Activated CD4-positive, alpha-beta T cell treated with anti-CD3 and anti-CD28 coated beads for 4 hours (primary cell): ENCODE data around the gene NEURL3.
"Not testable (repeated sequence)": the region's sequence is repeated elsewhere in the genome, so short reads cannot be mapped to it uniquely, and the experiment has no call there.

Source experiments
- DNase-seq, 2 donors: peaks; one replicate each; pipeline ENCODE4 v3.0.0-alpha.2; 2020

NEURL3 gene, protein sequence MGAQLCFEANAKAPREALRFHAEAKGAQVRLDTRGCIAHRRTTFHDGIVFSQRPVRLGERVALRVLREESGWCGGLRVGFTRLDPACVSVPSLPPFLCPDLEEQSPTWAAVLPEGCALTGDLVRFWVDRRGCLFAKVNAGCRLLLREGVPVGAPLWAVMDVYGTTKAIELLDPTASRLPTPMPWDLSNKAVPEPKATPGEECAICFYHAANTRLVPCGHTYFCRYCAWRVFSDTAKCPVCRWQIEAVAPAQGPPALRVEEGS

DNA sequence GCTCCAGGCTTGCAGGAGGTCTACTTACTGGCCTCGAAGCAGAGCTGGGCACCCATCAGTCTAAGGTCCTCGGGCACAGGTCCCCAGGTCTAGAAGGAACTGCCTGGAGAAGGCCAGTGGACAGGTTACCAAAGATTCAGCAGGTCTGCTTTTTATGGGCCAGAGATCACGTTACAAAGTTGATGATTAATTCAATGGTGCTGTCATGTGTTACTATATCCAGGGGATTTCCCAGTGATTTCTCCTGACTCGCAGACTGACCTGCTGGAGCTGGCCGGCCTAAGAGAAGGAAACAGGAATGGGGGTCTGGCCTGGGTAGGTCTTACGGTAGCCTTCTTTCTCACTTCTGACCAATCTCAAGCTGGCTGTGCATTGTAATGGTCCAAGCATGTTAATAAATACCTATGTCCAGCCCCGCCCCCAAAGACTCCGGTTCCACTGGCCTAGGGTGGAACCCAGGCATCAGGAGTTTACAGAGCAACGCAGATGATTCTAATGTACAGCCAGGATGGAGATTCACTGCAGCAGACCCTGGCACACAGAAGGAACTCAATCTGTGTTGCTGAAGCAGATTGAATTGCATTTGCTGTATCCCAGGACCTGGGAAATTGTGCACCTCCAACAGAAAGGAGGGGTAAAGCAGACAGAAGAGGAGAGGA lies at the start of gene NEURL3:
Gene NEURL3 (minus strand): TSS at position 127 of the 659 bp plus-strand sequence. CDS start 71 bp downstream, at position 56.
- DNase-seq = no peak

DNA sequence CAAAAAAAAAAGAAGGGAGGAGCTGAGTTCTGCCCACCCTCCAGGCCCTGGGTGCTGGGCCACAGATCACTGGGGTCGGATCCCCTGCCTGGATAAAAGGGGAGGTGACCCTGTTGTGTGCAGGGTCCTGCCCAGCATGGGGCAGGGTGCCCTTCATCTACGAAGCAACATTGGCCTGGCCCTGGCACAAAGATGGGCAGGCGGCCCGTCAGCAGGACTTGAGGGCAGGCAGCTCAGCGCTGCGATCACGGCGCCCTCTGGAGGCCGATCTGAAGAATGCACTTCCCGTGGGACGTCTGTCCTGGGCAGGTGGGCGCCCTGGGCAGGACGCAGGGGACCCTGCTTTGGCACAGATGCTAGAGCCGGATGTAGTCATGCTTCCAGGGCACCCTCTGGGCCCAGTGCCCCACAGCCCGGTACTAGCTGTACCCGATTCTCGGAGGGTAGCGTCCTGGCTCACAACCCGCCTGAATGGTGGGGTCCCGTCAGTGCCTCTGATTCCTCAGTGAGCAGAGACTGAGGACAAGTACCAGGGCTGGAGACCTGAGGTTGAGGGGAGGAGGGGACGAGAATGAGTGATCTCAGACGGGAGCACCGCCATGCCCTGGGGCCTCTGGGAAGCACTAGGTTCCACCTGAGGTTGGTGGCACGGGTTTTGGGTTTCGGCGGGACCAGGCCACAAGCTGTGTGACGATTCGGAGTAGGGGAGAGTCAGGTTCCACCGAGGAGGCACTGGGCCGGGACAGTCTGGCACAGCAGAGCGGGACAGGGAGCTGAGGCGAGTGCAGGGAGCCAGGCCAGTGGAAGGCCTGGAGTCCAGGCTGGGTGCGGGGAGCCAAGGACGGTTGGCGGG lies 49.4 kb upstream of the NEURL3 start:
- peak; percentile 59 to 63 for DNase-seq

DNA sequence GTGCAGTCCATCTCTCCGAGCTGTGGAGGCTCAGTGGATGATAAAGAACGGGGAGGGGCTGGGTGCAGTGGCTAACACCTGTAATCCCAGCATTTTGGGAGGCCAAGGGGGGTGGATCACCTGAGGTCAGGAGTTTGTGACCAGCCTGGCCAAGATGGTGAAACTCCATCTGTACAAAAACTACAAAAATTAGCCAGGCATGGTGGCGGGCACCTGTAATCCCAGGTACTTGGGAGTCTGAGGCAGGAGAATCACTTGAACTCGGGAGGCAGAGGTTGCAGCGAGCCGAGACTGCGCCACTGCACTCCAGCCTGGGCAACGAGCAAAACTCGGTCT lies 48.8 kb upstream of the NEURL3 start:
- not testable (repeated sequence) for DNase-seq

DNA sequence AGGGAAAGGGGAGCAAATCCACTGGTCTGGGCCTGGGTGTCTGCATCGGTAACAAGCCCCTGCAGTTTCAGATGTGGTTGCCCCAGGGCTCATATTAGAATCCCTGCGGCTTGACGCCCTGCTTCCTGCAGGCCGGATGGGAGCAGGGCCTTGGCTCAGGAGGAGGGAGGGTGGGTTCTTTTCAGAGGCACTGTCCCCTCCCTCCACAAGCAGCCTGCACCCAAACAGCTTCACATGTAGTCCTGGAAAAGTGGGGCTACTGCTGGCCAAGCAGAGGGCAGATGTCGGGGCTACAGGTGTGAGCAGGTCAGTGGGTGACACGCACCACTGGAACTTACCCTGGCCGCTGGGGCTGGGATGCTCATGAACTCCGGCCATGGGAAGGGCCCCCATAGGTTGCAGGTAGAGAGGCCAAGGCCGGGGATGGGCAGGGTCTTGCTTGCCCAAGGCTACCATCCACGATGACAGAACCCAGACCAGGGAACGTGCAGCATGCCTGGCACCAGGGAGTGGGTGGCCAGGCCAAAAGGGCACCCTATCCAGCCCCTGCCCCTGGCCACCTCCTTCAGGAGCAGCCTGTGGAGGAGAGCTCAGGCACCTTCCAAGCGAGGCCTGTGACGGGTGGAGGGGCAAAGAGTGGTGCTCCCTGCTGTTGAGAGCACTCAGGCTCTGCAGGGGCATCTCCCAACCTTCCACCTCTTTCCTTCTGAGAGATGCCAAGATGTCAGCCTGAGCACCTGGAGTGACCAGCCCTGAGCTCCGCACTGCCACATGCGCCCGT lies 48.2 kb upstream of the NEURL3 start:
- no peak for DNase-seq

DNA sequence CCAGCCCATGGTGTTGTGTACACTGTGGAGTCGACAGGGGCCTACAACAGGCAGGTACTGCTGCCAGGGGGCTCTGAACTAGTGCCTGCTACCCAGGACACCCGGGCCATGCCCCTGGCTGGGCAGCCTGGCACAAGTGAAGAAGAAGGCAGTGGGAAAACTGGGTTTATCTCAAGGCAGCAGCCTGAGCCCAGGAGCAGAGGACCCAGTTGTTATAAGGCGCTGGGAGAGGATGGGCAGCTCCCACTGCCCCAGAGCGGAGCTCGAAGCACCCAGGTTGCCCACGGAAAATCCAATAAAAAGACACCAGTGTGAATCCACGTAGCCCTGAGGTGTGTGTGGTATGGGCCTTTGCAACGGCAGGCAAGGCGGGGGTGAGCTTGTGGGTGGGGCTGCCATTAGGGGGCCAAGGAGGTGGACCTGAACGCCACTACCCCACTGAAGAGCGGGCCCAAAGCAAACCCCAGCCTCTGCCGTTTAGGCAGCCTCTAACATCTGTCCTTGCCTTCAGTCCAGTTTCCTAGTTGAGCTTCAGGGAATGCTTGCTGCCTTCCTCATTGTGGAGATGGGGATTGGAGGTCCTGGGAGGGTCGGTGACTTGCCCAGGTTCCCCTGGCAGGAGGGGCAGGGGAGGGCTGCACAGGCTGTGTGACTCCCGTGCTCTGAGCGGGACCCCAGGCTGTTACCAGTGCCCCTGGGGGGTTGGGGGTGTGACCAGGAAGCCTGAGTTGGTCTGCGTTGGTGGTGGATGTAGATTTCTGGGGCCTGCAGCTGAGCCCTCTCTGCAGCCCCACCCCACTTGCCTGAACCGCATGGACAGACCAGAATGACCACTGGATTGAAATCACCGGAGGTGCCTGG lies 47.4 kb upstream of the NEURL3 start:
- no peak for DNase-seq

DNA sequence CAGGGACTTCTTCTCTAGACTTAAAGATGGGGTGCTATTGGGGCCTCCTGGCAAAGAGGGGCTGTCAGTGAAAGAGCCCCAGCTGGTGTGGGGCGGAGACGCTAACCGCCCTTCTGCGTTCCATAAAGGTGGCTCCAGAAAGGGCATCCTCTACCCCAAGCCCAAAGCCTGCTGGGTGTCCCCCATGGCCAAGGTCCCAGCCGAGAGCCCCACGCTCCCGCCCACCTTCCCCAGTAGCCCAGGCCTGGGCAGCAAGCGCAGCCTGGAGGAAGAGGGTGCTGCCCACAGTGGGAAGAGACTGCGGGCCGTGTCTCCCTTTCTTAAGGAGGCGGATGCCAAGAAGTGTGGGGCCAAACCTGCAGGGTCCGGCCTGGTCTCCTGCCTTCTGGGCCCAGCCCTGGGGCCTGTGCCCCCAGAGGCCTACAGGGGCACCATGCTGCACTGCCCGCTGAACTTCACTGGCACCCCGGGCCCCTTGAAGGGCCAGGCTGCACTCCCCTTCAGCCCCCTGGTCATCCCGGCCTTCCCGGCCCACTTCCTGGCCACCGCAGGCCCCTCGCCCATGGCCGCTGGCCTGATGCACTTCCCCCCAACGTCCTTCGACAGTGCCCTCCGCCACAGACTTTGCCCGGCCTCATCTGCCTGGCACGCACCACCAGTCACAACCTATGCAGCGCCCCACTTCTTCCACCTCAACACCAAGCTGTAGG lies 46.6 kb upstream of the NEURL3 start:
- no peak for DNase-seq

DNA sequence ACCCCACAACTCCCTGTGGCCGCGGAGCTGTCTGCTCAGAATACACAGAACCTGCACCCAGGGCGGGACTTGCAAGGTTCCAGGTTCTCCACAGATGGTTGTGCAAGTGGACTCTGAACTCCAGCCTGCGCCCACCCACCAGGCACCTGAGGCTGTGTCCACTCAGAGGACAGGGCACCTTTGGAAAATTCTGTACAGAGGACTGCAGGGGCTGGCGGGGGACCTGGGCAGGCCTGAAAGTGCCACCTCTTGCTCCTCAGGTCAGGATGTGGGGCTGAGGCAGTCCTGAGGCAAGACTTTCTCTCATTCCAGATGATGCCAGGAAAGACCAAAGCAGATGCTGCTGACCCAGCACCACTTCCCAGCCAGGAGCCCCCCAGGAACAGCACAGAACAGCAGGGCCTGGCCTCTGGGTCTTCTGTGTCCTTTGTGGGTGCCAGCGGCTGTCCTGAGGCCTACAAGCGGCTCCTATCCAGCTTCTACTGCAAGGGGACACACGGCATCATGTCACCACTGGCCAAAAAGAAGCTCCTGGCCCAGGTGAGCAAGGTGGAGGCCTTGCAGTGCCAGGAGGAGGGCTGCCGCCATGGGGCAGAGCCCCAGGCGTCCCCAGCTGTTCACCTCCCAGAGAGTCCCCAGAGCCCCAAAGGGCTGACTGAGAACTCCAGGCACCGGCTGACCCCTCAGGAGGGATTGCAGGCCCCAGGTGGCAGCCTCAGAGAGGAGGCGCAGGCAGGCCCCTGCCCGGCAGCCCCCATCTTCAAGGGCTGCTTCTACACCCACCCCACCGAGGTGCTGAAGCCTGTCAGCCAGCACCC lies 45.8 kb upstream of the NEURL3 start:
- DNase-seq = no peak

DNA sequence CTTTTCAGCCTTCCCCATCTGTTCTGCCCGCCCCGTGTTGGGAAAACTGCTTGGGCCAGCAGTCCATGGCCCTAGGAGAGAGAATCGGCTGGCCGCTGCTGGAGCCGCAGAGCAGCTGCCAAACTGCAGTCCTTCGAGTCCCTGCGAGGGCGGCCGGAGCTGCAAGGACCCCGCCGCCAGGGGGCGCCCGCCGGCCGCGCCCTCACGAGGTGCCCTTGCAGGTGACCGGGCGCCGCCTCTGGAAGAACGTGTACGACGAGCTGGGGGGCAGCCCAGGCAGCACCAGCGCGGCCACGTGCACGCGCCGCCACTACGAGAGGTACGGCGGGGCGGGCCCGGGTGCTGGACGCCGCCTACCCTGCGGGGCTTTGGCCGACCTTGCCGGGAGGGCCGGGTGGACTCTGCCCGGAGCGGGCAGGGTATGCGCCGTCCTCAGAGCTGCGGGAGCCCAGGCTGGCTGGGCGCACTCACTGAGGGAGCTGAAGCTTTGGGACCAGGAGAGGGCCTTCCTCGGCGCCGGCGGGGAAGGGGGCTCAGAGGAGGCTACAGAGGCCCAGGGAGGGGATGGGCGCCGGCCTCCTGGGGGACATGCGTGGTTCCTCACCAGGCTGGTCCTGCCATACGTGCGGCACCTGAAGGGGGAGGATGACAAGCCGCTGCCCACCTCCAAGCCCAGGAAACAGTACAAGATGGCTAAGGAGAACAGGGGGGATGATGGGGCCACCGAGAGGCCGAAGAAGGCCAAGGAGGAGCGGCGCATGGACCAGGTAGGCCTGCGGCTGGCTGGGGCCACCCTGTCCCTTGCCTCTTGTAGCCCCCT lies 45.0 kb upstream of the NEURL3 start:
- no peak for DNase-seq

DNA sequence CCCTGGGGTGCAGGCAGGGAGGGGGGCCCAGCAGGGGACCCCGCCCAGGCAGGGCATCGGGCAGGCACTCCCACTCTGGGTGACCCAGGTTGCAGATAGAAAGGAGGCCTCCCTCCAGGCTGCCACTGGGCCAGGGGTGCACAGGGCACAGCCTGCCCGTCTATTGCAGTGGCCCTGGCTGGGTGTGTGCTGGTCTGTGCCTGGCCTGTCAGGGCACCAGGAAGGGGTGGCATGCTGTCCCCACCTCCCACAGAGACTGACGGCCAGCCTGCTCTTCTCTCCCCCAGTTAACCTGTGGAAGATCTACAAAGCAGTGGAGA lies 44.3 kb upstream of the NEURL3 start:
- DNase-seq = no peak

DNA sequence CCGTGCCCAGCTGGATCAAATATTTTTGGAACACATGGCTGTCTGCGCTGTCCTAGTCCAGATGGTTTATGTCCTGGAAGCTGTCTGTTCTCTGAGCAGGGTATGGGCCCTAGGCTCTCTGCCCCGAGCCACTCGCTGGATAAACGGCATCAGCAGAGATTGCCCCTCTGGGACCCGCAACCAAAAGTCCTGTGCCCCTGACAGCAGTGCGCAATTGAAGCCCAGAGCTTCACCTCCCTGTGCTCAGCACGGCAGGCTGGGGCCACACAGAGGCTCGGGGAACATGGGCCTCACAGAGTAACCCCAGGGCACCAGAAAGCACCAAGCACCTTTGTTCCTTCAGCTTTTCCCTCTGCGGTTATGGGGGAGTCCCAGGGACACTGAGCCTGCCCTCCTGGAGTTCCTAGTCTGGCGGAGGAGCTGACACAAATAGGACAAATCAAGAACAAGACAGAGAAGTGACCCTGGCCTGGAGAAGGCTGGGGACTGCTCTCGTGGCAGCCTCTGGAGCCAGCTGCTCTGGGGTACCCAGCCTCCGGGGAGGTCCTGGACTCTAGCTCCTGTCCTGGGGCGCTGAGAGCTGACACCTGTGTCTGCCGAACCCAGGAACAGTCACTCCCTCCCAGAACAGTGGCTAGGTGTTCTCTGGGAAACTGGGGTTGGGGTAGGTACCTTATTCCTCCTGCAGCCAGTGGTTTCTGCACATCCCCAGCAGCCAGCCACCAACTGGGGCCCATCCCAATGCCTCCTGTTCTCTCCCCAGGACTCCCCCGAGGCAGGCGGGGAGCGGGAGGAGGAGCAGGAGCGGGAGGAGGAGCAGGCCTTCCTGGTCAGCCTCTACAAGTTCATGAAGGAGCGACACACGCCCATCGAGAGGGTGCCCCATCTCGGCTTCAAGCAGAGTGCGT lies 43.7 kb upstream of the NEURL3 start:
- no peak for DNase-seq

DNA sequence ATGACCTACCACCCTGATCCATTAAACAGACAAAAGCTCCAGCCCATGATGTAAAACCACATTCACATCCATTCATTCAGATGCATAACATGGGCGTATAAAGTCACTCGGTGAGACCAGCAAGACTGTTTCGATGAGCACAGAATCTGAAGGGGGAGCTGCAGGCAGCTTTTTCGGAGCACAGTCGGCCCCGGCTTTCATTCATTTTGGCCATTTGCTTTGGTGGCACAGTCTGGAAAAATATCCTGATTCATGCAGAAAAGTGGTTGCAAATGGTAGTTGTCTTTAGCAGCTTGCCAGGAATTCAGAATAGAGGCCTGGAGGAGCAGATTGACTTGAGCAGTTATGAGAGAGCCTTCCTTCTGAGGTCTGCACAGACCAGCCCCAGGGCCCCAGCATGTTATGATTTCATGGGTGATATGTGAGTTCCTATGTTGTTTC lies 42.6 kb upstream of the NEURL3 start:
- DNase-seq = no peak

DNA sequence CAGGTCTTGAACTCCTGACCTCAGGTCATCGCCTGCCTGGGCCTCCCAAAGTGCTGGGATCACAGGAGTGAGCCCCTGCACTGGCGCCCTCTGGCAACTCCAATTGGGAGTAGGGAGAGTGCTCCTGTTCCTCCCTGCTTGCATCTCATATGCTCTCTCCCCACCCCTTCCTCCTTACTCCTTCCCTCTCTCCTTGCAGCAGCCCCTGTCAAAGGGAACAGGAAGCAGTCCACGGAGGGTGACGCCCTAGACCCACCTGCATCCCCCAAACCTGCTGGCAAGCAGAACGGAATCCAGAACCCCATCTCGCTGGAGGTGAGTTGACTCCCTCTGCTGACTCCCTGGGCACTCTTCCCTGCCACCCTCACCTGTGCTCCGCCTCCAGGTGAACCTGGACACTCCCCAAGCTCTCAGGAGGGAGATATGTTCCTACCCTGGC lies 42.1 kb upstream of the NEURL3 start:
- DNase-seq = no peak

DNA sequence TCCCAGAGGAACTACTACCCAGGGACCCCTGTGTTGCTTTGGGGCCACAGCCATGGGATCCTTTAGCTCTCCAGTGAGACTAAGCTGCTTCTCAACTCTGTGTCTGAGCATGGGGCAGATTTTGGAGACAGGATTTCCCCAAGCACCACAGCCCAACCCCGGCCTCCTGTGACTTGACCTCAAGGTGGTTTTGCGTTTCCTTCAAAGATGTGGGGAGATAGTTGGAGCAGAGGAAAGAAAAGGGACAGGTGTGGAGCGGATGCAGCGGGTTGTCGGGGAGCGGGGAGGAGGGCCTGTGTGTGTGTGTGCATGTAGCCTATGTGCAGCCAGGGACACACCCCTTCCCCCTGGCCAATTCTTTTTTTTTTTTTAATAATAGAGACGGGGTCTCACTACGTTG lies 41.6 kb upstream of the NEURL3 start:
- DNase-seq = no peak

DNA sequence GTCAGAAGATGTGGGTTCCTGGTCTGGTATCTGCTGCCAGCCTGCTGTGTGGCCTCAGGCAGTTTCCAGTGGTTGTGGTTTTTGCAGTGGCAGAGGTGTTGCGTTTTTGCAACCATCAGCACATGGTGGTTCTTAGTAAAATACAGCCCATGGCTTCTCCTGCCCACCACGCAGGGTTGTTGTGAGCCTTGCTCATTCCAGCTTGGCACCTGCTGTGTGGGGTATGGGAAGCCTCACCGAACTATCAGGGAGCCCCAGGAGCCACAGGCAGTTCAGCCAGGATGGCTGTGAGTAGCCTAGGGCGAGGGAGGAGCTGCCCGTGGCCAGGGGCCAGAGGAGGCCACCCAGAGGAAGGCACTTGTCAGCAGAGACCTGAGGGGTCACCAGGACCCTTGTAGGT lies 41.2 kb upstream of the NEURL3 start:
- DNase-seq = no peak

DNA sequence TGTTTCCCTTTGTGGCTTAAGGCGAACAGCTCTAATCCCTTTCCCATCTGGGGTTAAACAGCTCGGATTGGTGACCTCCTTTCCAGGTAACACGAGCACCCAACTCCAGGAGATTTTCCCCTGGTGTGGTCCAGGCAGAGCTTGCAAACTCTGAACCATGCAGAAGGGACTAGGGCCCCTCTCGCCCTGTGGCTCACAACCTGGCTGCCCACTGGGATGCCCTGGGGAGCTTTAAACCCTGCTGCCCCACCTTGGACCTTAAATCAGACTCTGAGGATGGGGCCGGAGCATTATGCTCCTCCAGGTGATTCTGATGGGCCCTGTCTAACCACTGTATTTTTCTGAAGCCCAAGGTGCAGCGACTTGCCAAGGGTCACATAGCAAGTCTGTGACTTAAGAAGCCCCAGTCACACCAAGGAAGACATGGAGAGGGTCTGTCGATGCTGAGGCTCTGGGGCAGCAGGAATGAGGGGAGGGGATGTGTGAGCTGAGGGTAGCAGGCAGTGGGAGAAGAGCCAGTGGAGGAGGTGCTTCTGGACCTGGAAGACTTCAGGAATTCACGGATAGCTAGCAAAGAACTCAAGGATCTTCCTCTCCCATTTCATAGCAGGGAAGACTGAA lies 37.3 kb upstream of the NEURL3 start:
- DNase-seq = no peak

DNA sequence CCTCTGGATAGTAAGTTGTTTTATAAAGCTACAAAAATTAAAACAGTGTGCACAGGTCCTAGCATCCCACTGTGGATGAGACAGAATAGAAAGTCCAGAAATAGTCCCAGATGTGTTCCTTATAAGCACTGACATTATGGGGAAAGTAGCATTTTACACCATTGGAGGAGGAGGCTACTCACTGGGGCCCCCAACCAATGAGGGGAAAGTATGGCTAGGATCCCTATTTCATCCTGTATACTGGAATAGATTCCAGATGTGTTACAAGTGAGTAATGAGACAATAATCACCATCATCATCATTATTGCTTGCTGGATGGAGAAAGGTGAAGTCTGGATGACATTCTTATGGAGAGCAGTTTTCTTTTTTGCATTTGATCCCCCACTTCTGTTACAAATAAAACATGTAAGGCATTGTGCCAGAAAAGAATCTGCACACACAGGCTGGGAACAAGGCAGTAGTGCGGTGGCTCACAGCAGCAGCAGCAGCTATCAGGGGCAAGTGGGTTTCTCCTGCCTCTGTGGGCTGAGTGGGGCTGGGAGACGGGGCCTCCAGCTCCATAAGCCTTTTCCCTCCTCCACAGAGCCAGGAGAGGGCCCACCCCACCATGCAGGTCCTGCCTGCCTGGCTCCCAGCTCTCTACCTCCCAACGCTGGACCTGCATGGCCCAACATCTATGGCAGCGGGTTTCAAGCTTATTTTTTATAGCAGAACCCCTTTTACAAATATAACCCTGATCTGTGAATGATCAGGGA lies 36.4 kb upstream of the NEURL3 start:
- DNase-seq = no peak

DNA sequence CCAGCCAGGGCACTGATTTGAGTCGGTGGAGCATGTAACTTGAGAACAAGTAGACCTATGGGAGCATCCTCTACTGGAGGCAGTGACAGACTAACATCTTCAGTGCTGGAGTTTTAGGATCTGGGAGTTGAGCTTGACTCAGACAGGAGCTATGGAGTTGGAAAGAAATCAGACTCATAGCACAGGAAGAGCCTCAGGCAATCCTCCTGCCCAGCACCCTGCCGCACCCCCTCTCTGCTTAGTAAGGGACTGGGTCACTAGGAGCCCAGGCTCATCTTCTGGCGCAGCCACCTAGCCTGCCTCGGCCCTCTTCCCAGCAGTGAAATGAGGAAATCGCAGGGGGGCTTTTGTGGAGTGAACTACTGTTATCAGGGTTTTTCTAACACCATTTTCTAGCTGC lies 35.0 kb upstream of the NEURL3 start:
- no peak for DNase-seq
